H9 (cell line): ENCODE data around the gene OR3A1. TPM values are rescaled to one million over a fixed set of nuclear protein-coding genes. Genes with fewer than 3 reads are reported as not detected.

Experiments
- DNase-seq: peaks from one replicate; pipeline ENCODE4 v3.0.0-alpha.2; 2017
- H2AFZ ChIP-seq: one replicate; pipeline ENCODE4 v1.6.1; 2013; ENCODE audit warnings: mild to moderate bottlenecking, low read length, control low read depth, moderate library complexity
- H2AK5ac ChIP-seq: 2 replicates; pipeline ENCODE4 v1.6.1; 2013; ENCODE audit warnings: low read length, control low read depth, mixed read lengths; ENCODE audit not compliant: insufficient read length
- H2BK120ac ChIP-seq: one replicate; pipeline ENCODE4 v1.6.1; 2013; ENCODE audit warnings: low read depth, mild to moderate bottlenecking, low read length, control low read depth, inconsistent platforms; ENCODE audit not compliant: poor library complexity, severe bottlenecking
- H2BK12ac ChIP-seq: 2 replicates; pipeline ENCODE4 v1.6.1; 2013; ENCODE audit warnings: low read length, control low read depth, mixed read lengths, low read depth; ENCODE audit not compliant: insufficient read length
- H2BK15ac ChIP-seq: 2 replicates; pipeline ENCODE4 v1.6.1; 2013; ENCODE audit warnings: low read depth, low read length, control low read depth
- H2BK20ac ChIP-seq: one replicate; pipeline ENCODE4 v1.6.1; 2013; ENCODE audit warnings: low read depth, mild to moderate bottlenecking, low read length, control low read depth, inconsistent platforms; ENCODE audit not compliant: poor library complexity, severe bottlenecking
- H2BK5ac ChIP-seq: 2 replicates; pipeline ENCODE4 v1.6.1; 2013; ENCODE audit warnings: low read length, control low read depth, mixed read lengths; ENCODE audit not compliant: insufficient read length
- H3K14ac ChIP-seq: 2 replicates; pipeline ENCODE4 v1.6.1; 2013; ENCODE audit warnings: low read length, control low read depth; ENCODE audit not compliant: insufficient read depth
- H3K18ac ChIP-seq: 2 replicates; pipeline ENCODE4 v1.6.1; 2013; ENCODE audit warnings: low read depth, mild to moderate bottlenecking, mixed read lengths, low read length, control low read depth; ENCODE audit not compliant: insufficient read length
- H3K23ac ChIP-seq: 2 replicates; pipeline ENCODE4 v1.6.1; 2013; ENCODE audit warnings: low read length, control low read depth, mixed read lengths, low read depth; ENCODE audit not compliant: insufficient read length
- H3K23me2 ChIP-seq: 2 replicates; pipeline ENCODE4 v1.6.1; 2013; ENCODE audit warnings: low read depth, mild to moderate bottlenecking, mixed read lengths, low read length, control low read depth; ENCODE audit not compliant: insufficient read length, poor library complexity, severe bottlenecking
- H3K27ac ChIP-seq: 2 replicates; pipeline ENCODE4 v1.5.1; 2013; ENCODE audit warnings: low read length, control low read depth, mixed read lengths, low read depth; ENCODE audit not compliant: insufficient read length
- H3K27me3 ChIP-seq: 2 replicates; pipeline ENCODE4 v1.6.1; 2013; ENCODE audit warnings: low read length, control low read depth, inconsistent platforms; ENCODE audit not compliant: insufficient read depth
- H3K4ac ChIP-seq: 2 replicates; pipeline ENCODE4 v1.6.1; 2013; ENCODE audit warnings: low read depth, mild to moderate bottlenecking, control low read depth, inconsistent platforms, low read length, moderate library complexity
- H3K4me1 ChIP-seq: 2 replicates; pipeline ENCODE4 v1.6.1; 2013; ENCODE audit warnings: low read length, control low read depth, inconsistent platforms; ENCODE audit not compliant: insufficient read depth
- H3K4me2 ChIP-seq: 2 replicates; pipeline ENCODE4 v1.6.1; 2013; ENCODE audit warnings: low read length, control low read depth, mixed read lengths; ENCODE audit not compliant: insufficient read length, insufficient read depth
- H3K56ac ChIP-seq: 2 replicates; pipeline ENCODE4 v1.6.1; 2013; ENCODE audit warnings: low read depth, mild to moderate bottlenecking, mixed read lengths, low read length, control low read depth; ENCODE audit not compliant: insufficient read length
- H3K79me1 ChIP-seq: 2 replicates; pipeline ENCODE4 v1.6.1; 2013; ENCODE audit warnings: low read depth, mild to moderate bottlenecking, moderate library complexity, low read length, control low read depth, inconsistent platforms; ENCODE audit not compliant: insufficient read depth, poor library complexity, severe bottlenecking
- H3K79me2 ChIP-seq: 2 replicates; pipeline ENCODE4 v1.6.1; 2013; ENCODE audit warnings: low read length, control low read depth, inconsistent platforms; ENCODE audit not compliant: insufficient read depth
- H3K9ac ChIP-seq: 2 replicates; pipeline ENCODE4 v1.6.1; 2013; ENCODE audit warnings: low read length, control low read depth, mixed read lengths; ENCODE audit not compliant: insufficient read length; ENCODE audit errors: extremely low read depth
- H3K9me3 ChIP-seq: one replicate; pipeline ENCODE4 v1.6.1; 2013; ENCODE audit warnings: low read depth, low read length, inconsistent platforms; ENCODE audit not compliant: control insufficient read depth
- H3T11ph ChIP-seq: one replicate; pipeline ENCODE4 v1.6.1; 2013; ENCODE audit warnings: mild to moderate bottlenecking, low read length, control low read depth, inconsistent platforms
- H4K20me1 ChIP-seq: one replicate; pipeline ENCODE4 v1.6.1; 2013; ENCODE audit not compliant: control insufficient read depth, insufficient read length, insufficient read depth
- H4K5ac ChIP-seq: 2 replicates; pipeline ENCODE4 v1.6.1; 2013; ENCODE audit warnings: low read depth, mild to moderate bottlenecking, mixed read lengths, low read length, control low read depth; ENCODE audit not compliant: insufficient read length
- H4K8ac ChIP-seq: replicated peaks from 2 replicates; pipeline ENCODE4 v1.6.1; 2013; ENCODE audit warnings: low read length, control low read depth, mixed read lengths, low read depth; ENCODE audit not compliant: insufficient read length
- H4K91ac ChIP-seq: 2 replicates; pipeline ENCODE4 v1.6.1; 2013; ENCODE audit warnings: low read depth, mild to moderate bottlenecking, moderate library complexity, mixed read lengths, low read length, control low read depth; ENCODE audit not compliant: insufficient read length
- H3K27ac Mint-ChIP-seq, 3 experiments: 2 replicates in 2 of 3; 3 replicates in 1 of 3; pipeline ENCODE4 v1.8.0; 2020 to 2021; ENCODE audit warnings: mixed read lengths in 3 of 3, mild to moderate bottlenecking in 1 of 3, moderate library complexity in 1 of 3
- H3K27me3 Mint-ChIP-seq: 2 replicates; pipeline ENCODE4 v1.8.0; 2021; ENCODE audit warnings: low read depth, mild to moderate bottlenecking, moderate library complexity, mixed read lengths
- H3K36me3 Mint-ChIP-seq, 3 experiments: 2 replicates in 2 of 3; 3 replicates in 1 of 3; pipeline ENCODE4 v1.8.0; 2020 to 2021; ENCODE audit warnings: low read depth in 3 of 3, mixed read lengths in 3 of 3; ENCODE audit not compliant: insufficient read depth in 1 of 3
- H3K4me1 Mint-ChIP-seq, 2 experiments: 2 replicates each; pipeline ENCODE4 v1.8.0; 2020; ENCODE audit warnings: mixed read lengths in 2 of 2
- H3K4me3 Mint-ChIP-seq, 2 experiments: 2 replicates in 1 of 2; 3 replicates in 1 of 2; pipeline ENCODE4 v1.8.0; 2020 to 2021; ENCODE audit warnings: mild to moderate bottlenecking in 2 of 2, mixed read lengths in 2 of 2, moderate library complexity in 1 of 2
- H3K9me3 Mint-ChIP-seq, 2 experiments: 2 replicates in 1 of 2; 3 replicates in 1 of 2; pipeline ENCODE4 v1.8.0; 2020; ENCODE audit warnings: mild to moderate bottlenecking in 2 of 2, mixed read lengths in 2 of 2, moderate library complexity in 1 of 2
- WGBS: extraction: QIAGEN DNeasy Blood & Tissue Kit; methylation state at CpG from one replicate; pipeline ENCODE4 v1.1.7; 2013; ENCODE audit warnings: missing lambda C conversion rate, low lambda C conversion rate, mixed read lengths; ENCODE audit not compliant: insufficient read length; ENCODE audit errors: extremely low coverage; 5-methylcytosine and 5-hydroxymethylcytosine counted together
- total RNA-seq: library from RNA; stranded (reverse); gene quantifications from 2 replicates; pipeline ENCODE4 v1.2.1, GENCODE V29; 2021
- TF ChIP-seq, protein P1 (sequence below): fragments of 200-600 bp; sonication (generic); conservative IDR thresholded peaks from 3 replicates; pipeline ENCODE4 v1.8.0; 2021; ENCODE audit warnings: antibody characterized with exemption, mild to moderate bottlenecking

The OR3A1 gene
- total RNA-seq, 1 experiment from 2014 or later, result not detected

DNA sequence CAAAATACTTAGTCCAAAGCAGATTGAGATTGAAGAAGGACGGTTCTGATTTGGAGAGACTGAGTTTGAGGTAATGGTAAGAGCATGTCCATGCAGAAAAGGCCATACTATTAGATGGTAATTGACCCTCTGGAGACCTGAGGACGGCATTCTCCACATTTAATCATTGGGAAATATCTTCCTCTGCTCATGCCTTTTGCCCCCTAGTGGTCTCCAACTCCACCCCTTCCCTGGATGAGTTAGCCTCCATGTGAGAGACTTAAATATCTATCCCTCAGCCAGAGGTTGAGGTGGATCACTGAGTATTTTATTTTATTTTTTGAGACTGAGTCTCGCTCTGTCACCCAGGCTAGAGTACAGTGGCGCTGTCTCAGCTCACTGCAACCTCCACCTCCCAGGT is 10.4 kb upstream of the OR3A1 start:
- TF ChIP-seq, protein P1, sequence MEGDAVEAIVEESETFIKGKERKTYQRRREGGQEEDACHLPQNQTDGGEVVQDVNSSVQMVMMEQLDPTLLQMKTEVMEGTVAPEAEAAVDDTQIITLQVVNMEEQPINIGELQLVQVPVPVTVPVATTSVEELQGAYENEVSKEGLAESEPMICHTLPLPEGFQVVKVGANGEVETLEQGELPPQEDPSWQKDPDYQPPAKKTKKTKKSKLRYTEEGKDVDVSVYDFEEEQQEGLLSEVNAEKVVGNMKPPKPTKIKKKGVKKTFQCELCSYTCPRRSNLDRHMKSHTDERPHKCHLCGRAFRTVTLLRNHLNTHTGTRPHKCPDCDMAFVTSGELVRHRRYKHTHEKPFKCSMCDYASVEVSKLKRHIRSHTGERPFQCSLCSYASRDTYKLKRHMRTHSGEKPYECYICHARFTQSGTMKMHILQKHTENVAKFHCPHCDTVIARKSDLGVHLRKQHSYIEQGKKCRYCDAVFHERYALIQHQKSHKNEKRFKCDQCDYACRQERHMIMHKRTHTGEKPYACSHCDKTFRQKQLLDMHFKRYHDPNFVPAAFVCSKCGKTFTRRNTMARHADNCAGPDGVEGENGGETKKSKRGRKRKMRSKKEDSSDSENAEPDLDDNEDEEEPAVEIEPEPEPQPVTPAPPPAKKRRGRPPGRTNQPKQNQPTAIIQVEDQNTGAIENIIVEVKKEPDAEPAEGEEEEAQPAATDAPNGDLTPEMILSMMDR, result no peak
- Histone ChIP-seq H4K20me1 (no peaks in the 10 kb centered on the region), H4K5ac (no peak overlapping the region), H2AFZ (no peak overlapping the region), H2BK5ac (no peak overlapping the region), H2BK12ac (no peak overlapping the region), H3K27ac (no peak overlapping the region), H2BK120ac (no peak overlapping the region), H3K23ac (no peak overlapping the region), H3K79me2 (no peaks in the 10 kb centered on the region), H3K56ac (no peak overlapping the region), H3K4me1 (no peaks in the 10 kb centered on the region), H3K79me1 (no peaks in the 10 kb centered on the region), H3K9me3 (peaks cover 77% of the 10 kb centered on the region), H3K18ac (no peak overlapping the region), H3K4ac (no peak overlapping the region), H2BK15ac (no peak overlapping the region), H3K4me2 (no peak overlapping the region), H3K27me3 (no peaks in the 10 kb centered on the region), H2BK20ac (no peak overlapping the region), H2AK5ac (no peak overlapping the region), H4K8ac (no peak overlapping the region), H3K9ac (no peak overlapping the region), H4K91ac (no peak overlapping the region), H3T11ph (no peak overlapping the region), H3K14ac (no peak overlapping the region), H3K23me2 (no peaks in the 10 kb centered on the region)
- peaks cover 69 to 93% of the 10 kb centered on the region in 2 experiments for H3K9me3 Mint-ChIP-seq
- no peaks in the 10 kb centered on the region for H3K4me1 Mint-ChIP-seq
- no peak for DNase-seq
- no CpG with 5 or more reads among the region's 4 CpGs for WGBS
- peaks cover 0 to 34% (median 0%) of the 10 kb centered on the region in 3 experiments; a peak in 3 of 7 replicates for H3K36me3 Mint-ChIP-seq
- H3K27me3 Mint-ChIP-seq, result no peaks in the 10 kb centered on the region; the same call in none of the 2 replicates
- H3K4me3 Mint-ChIP-seq, result no peak overlapping the region
- no peak overlapping the region for H3K27ac Mint-ChIP-seq
